Endothelial cell of umbilical vein (primary cell): Measurements from ENCODE around the gene PHC1. TPM values are rescaled to one million over a fixed set of nuclear protein-coding genes. Genes with fewer than 3 reads are reported as not detected.

ENCODE experiments used
- BruUV-seq: library from RNA; stranded (reverse); fragments of 400-500 nt; replicated peaks from 2 replicates; lab custom pipeline; 2021; lab: Mats Ljungman, UMichigan
- CTCF ChIA-PET: fragments of 300-600, 350-600 bp; sonication (Branson Sonifier 250); formaldehyde crosslinking; loops from one replicate; lab custom pipeline; 2021; ENCODE audit warnings: antibody characterized with exemption, inconsistent platforms; lab: Charles Lee
- POLR2A ChIA-PET: fragments of 300-600, 350-600 bp; sonication (Branson Sonifier 250); formaldehyde crosslinking; loops from one replicate; lab custom pipeline; 2021; ENCODE audit warnings: antibody characterized with exemption, inconsistent platforms; lab: Charles Lee
- DNase-seq: peaks from one replicate; pipeline ENCODE4 v3.0.0-alpha.2; 2011; ENCODE audit warnings: low read depth, low spot score
- FAIRE-seq: peaks from 2 replicates; lab custom pipeline; 2011; peaks lifted over from hg19 to GRCh38; lab: Jason Lieb, UNC
- H2AFZ ChIP-seq: 2 replicates; pipeline ENCODE4 v1.6.0; 2012; ENCODE audit warnings: low read depth, low read length, control low read depth, inconsistent platforms
- H3K27ac ChIP-seq: 2 replicates; pipeline ENCODE4 v1.5.1; 2011; ENCODE audit warnings: low read depth, mild to moderate bottlenecking, control low read depth, low read length, moderate library complexity; ENCODE audit not compliant: insufficient read depth
- H3K27me3 ChIP-seq, 2 experiments: 2 replicates each; pipeline versions ENCODE4 v1.6.0 to v1.6.1; 2011; ENCODE audit warnings: low read length in 2 of 2, mixed read lengths in 1 of 2; ENCODE audit not compliant: control insufficient read depth in 2 of 2, insufficient read depth in 2 of 2
- H3K36me3 ChIP-seq, 2 experiments: 2 replicates in 1 of 2; 3 replicates in 1 of 2; pipeline ENCODE4 v1.5.1; 2011; ENCODE audit warnings: low read length in 2 of 2, mild to moderate bottlenecking in 1 of 2, moderate library complexity in 1 of 2; ENCODE audit not compliant: control insufficient read depth in 2 of 2, insufficient read depth in 2 of 2; ENCODE audit errors: extremely low read depth in 1 of 2
- H3K4me1 ChIP-seq: 3 replicates; pipeline ENCODE4 v1.5.1; 2011; ENCODE audit warnings: mild to moderate bottlenecking, low read length; ENCODE audit not compliant: control insufficient read depth, insufficient read depth; ENCODE audit errors: extremely low read depth
- H3K4me2 ChIP-seq: 2 replicates; pipeline ENCODE4 v1.6.1; 2011; ENCODE audit warnings: low read length, control low read depth, mixed read lengths; ENCODE audit not compliant: insufficient read depth
- H3K4me3 ChIP-seq, 3 experiments: fragments of 200-600 bp in 1 of 3; sonication (generic), shearing (Covaris generic) in 1 of 3; replicated peaks in 1 of 3; 2 replicates each; pipeline ENCODE4 v1.5.1; 2011 to 2016; ENCODE audit warnings: control low read depth in 3 of 3, low read length in 3 of 3, mild to moderate bottlenecking in 2 of 3, inconsistent platforms in 1 of 3, low read depth in 1 of 3, moderate library complexity in 1 of 3; ENCODE audit not compliant: insufficient read depth in 1 of 3
- H3K79me2 ChIP-seq: 2 replicates; pipeline ENCODE4 v1.6.0; 2012; ENCODE audit warnings: low read length, inconsistent platforms; ENCODE audit not compliant: control insufficient read depth, insufficient read depth
- H3K9ac ChIP-seq: replicated peaks from 2 replicates; pipeline ENCODE3; 2011; ENCODE audit warnings: low read length, control low read depth; ENCODE audit not compliant: insufficient read depth; ENCODE audit errors: extremely low read depth
- H3K9me1 ChIP-seq: replicated peaks from 3 replicates; pipeline ENCODE4 v1.6.0; 2011; ENCODE audit warnings: mild to moderate bottlenecking, low read length; ENCODE audit not compliant: control insufficient read depth, insufficient read depth; ENCODE audit errors: extremely low read depth
- H3K9me3 ChIP-seq: replicated peaks from 2 replicates; pipeline ENCODE4 v1.5.1; 2012; ENCODE audit warnings: low read length, inconsistent platforms; ENCODE audit not compliant: control insufficient read depth, insufficient read depth
- H4K20me1 ChIP-seq: replicated peaks from 2 replicates; pipeline ENCODE3; 2011; ENCODE audit warnings: mild to moderate bottlenecking, low read length; ENCODE audit not compliant: control insufficient read depth, insufficient read depth; ENCODE audit errors: extremely low read depth
- EZH2 ChIP-seq: IDR thresholded peaks from 2 replicates; pipeline ENCODE4 v1.6.1; 2012; ENCODE audit warnings: borderline replicate concordance, low read depth, mild to moderate bottlenecking, moderate library complexity, low read length, inconsistent platforms; ENCODE audit not compliant: severe bottlenecking
- FOS ChIP-seq: IDR thresholded peaks from 2 replicates; pipeline ENCODE4 v1.6.1; 2011; ENCODE audit warnings: mild to moderate bottlenecking, low read length, moderate library complexity, borderline replicate concordance; ENCODE audit not compliant: insufficient read depth
- GATA2 ChIP-seq: IDR thresholded peaks from 2 replicates; pipeline ENCODE4 v1.7.0; 2011; ENCODE audit warnings: low read depth, mild to moderate bottlenecking, moderate library complexity, mixed read lengths, low read length; ENCODE audit not compliant: insufficient read length, insufficient read depth
- JUN ChIP-seq: IDR thresholded peaks from 2 replicates; pipeline ENCODE4 v1.6.1; 2011; ENCODE audit warnings: borderline replicate concordance, low read depth; ENCODE audit not compliant: insufficient read length, insufficient read depth
- MYC ChIP-seq: IDR thresholded peaks from one replicate; pipeline ENCODE4 v1.6.1; 2011; ENCODE audit warnings: mild to moderate bottlenecking, low read depth, low read length
- POLR2A ChIP-seq: IDR thresholded peaks from 2 replicates; pipeline ENCODE4 v1.6.1; 2012; ENCODE audit warnings: low read depth, mild to moderate bottlenecking, control low read depth, low read length
- POLR2AphosphoS5 ChIP-seq: IDR thresholded peaks from 2 replicates; pipeline ENCODE4 v1.6.1; 2012; ENCODE audit warnings: low read depth, mild to moderate bottlenecking, control low read depth, low read length, moderate library complexity; ENCODE audit not compliant: insufficient read depth
- dilution Hi-C: fragments of 300-500 bp; cut with MboI; formaldehyde crosslinking; loops from one replicate; pipeline ENCODE4 v1.15.0; 2019; ENCODE audit warnings: low sequenced_read_pairs; ENCODE audit not compliant: extremely low pct_ligation_motif_present
- intact Hi-C: fragments of 100-400 bp; cut with micrococcal nuclease; formaldehyde crosslinking; loops from one replicate; pipeline ENCODE4 v1.10.0; 2022
- polyA plus RNA-seq, 4 experiments: library from polyadenylated mRNA; depleted of rRNA in 3 of 4; stranded (reverse) in 3 of 4; unstranded in 1 of 4; fragments of >200 nt; gene quantifications; 2 replicates each; pipeline versions ENCODE4 v1.2.1 to v1.2.3, GENCODE V29; 2011 to 2012; ENCODE audit warnings: missing spikeins in 1 of 4
- total RNA-seq: library from RNA; stranded (reverse); gene quantifications from 2 replicates; pipeline ENCODE4 v1.2.3, GENCODE V29; 2021
- TF ChIP-seq, protein P1 (sequence below): IDR thresholded peaks from 2 replicates; pipeline ENCODE4 v1.6.1; 2011; ENCODE audit not compliant: insufficient read depth, insufficient read length
- TF ChIP-seq, protein P2 (sequence below), 2 donors: IDR thresholded peaks; 1 replicate in 1 of 2; 2 replicates in 1 of 2; pipeline ENCODE4 v1.5.1; 2011; ENCODE audit warnings: low read length in 2 of 2, mild to moderate bottlenecking in 2 of 2, moderate library complexity in 2 of 2, control low read depth in 1 of 2, inconsistent platforms in 1 of 2, low read depth in 1 of 2; ENCODE audit not compliant: insufficient read depth in 1 of 2; ENCODE audit errors: extremely low read depth in 1 of 2

PHC1 gene
- total and polyA plus RNA-seq, 2 donors (not counting 3 experiments of a cell fraction or from before 2014, with no cell fraction given), result 37.3 to 66.3 TPM

DNA sequence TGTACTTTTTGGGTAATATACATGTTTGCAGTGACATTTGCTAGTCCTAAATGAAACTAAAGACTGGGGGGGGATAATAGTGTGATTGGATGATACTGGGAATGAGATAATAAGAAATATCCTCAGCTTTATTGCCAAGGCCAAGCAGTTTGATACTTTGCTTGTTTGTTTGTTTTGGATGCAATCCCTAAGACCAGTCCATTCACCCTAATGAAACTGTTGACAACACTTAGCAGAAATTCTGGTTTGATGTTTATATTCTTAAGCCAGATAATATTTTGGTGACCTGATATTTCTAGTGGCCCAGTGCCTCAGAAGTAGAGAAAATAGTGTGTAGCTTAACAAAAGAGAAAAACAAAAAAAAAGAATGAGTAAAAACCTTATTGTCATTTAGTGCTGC, 1.8 kb downstream of the PHC1 start:
- Histone ChIP-seq H3K9me1 (no peaks in the 10 kb centered on the region), H3K4me1 (peaks cover 18% of the 10 kb centered on the region), H3K9me3 (no peaks in the 10 kb centered on the region), H3K36me3 (peaks cover 3 to 4% of the 10 kb centered on the region in 2 experiments), H3K79me2 (no peaks in the 10 kb centered on the region), H3K27me3 (no peaks in the 10 kb centered on the region), H3K4me2 (no peak overlapping the region), H3K27ac (no peak overlapping the region), H3K4me3 (no peak overlapping the region), H4K20me1 (no peaks in the 10 kb centered on the region), H2AFZ (no peak overlapping the region), H3K9ac (no peak overlapping the region)
- TF ChIP-seq GATA2, result no peak
- no peak for TF ChIP-seq POLR2A
- TF ChIP-seq POLR2AphosphoS5, result no peak
- no peak for TF ChIP-seq MYC
- no peak for TF ChIP-seq JUN
- TF ChIP-seq, protein P1, sequence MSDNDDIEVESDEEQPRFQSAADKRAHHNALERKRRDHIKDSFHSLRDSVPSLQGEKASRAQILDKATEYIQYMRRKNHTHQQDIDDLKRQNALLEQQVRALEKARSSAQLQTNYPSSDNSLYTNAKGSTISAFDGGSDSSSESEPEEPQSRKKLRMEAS, result no peak
- TF ChIP-seq FOS, result no peak
- TF ChIP-seq, protein P2, sequence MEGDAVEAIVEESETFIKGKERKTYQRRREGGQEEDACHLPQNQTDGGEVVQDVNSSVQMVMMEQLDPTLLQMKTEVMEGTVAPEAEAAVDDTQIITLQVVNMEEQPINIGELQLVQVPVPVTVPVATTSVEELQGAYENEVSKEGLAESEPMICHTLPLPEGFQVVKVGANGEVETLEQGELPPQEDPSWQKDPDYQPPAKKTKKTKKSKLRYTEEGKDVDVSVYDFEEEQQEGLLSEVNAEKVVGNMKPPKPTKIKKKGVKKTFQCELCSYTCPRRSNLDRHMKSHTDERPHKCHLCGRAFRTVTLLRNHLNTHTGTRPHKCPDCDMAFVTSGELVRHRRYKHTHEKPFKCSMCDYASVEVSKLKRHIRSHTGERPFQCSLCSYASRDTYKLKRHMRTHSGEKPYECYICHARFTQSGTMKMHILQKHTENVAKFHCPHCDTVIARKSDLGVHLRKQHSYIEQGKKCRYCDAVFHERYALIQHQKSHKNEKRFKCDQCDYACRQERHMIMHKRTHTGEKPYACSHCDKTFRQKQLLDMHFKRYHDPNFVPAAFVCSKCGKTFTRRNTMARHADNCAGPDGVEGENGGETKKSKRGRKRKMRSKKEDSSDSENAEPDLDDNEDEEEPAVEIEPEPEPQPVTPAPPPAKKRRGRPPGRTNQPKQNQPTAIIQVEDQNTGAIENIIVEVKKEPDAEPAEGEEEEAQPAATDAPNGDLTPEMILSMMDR (IDR thresholded peaks at IDR 0.05; ENCODE audit: extremely low read depth in 1 of 2, insufficient read depth in 1 of 2, low read depth in 1 of 2, low read length in 2 of 2), result no peak
- TF ChIP-seq EZH2, result no peak
- CTCF ChIA-PET, result interaction anchor here (1.2 to 4.9 kb wide), 2 partner anchors 33 to 259 kb away, joined by 3 to 24 read pairs; partner anchors contain the start of gene M6PR
- no peak for DNase-seq
- POLR2A ChIA-PET, result no interaction called here
- no peak for FAIRE-seq
- intact Hi-C loops, result no loop called here
- dilution Hi-C loops, result no loop called here
- no TSS peak for BruUV-seq
